Measurements from ENCODE around the gene CHMP2A. TPM values are rescaled to one million over a fixed set of nuclear protein-coding genes. Genes with fewer than 3 reads are reported as not detected.

The CHMP2A gene
- 100 to 1,000 TPM in 2 of 4 donors, 10 to 100 TPM in 2; 79.2 to 115 (median 101) TPM for total RNA-seq

DNA sequence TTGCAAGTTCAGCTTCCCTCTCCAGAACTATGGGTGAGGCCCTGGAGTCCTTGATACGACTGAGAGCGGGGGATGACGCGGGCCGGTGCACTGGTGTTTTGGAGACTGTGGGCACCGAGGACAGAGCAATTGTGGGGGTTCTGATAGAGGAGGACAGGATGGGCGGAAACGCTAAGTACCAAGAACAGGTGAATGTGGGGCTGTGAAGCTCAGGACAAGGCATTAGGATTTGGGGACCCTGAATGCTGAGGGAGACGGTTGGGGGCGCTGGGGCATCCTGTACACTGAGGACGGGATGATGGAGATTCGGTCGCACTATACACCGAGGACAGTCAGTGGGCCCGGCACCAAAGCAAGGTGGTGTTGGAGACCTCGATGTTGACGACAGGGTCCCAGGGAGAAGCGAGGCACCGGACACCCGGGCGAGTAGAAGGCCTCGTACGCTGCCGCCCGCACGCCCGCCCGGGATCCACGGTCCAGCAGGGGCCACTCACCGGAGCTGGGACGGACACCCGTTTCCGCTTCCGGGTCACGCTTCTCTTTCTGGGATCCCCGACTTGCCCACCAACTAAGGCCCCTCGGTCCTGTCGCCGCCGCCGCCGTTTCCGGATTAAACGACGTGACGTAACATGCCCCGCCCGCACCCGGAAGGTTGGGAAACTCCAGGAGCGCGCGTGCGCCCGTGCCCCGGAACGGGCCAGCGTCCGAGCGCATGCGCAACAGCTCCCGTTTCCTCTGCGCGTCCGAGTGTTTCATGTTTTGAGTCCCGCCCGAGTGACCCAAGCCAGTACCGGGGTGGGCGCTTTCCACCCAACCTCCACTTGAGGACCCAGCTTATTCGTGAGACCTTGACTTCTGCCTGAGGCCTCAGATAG is at the start of gene CHMP2A:
TSS of gene CHMP2A (minus strand) at position 612 of the 875 bp plus-strand sequence. CDS start 893 bp downstream, outside the sequence.
- Histone ChIP-seq H3K9me3 (no peaks in the 10 kb centered on the region), H3K4me3 (peak within 1 kb of the TSS; percentile 67 to 79 (median 74)), H3K36me3 (peaks cover 0 to 50% (median 0%) of the 10 kb centered on the region in 3 donors), H3K27ac (peak within 1 kb of the TSS; percentile 89 to 100 (median 90)), H3K4me1 (peaks cover 0 to 41% (median 23%) of the 10 kb centered on the region in 4 donors), H3K27me3 (no peaks in the 10 kb centered on the region)
- peak; percentile 98 to 99 (median 99) for DNase-seq
- TF ChIP-seq POLR2A (IDR thresholded peaks at IDR 0.05): peak; percentile 76 to 78
- TF ChIP-seq, protein P1, sequence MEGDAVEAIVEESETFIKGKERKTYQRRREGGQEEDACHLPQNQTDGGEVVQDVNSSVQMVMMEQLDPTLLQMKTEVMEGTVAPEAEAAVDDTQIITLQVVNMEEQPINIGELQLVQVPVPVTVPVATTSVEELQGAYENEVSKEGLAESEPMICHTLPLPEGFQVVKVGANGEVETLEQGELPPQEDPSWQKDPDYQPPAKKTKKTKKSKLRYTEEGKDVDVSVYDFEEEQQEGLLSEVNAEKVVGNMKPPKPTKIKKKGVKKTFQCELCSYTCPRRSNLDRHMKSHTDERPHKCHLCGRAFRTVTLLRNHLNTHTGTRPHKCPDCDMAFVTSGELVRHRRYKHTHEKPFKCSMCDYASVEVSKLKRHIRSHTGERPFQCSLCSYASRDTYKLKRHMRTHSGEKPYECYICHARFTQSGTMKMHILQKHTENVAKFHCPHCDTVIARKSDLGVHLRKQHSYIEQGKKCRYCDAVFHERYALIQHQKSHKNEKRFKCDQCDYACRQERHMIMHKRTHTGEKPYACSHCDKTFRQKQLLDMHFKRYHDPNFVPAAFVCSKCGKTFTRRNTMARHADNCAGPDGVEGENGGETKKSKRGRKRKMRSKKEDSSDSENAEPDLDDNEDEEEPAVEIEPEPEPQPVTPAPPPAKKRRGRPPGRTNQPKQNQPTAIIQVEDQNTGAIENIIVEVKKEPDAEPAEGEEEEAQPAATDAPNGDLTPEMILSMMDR (IDR thresholded peaks at IDR 0.05): no peak

DNA sequence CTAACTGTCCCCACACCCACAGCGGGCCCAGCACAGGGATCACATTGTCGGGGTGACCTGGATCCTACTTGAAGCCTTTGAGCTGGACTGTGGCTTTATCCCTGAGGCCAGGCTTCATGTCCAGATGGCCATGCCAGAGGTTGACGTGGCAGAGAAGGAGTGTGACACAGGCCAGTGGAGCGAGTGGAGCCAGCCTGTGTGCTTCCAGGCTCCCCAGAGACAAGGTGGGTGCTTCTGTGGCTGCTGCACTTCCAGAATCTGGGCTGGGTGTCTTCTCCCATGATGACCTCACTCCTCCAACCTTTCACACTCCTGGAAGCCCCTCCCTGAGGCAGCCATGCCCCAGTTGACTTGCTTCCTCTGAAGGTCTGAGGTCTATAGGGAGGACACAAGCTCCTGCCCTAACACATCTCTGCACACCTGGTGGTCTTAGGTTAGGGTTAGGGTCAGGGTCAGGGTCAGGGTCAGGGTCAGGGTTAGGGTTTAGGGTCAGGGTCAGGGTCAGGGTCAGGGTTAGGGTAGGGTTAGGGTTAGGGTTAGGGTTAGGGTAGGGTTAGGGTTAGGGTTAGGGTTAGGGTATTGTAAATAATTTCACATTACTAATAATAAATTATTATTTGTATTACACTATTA is 31.3 kb upstream of the CHMP2A start:
- H3K27me3 ChIP-seq: no peaks in the 10 kb centered on the region
- no peak for TF ChIP-seq POLR2A (IDR thresholded peaks at IDR 0.05)
- TF ChIP-seq, protein P1 (IDR thresholded peaks at IDR 0.05): no peak
- no peak overlapping the region for H3K4me3 ChIP-seq
- H3K27ac ChIP-seq: no peak overlapping the region
- no peak for DNase-seq
- H3K36me3 ChIP-seq: peaks cover 0 to 21% (median 0%) of the 10 kb centered on the region in 3 donors
- peaks cover 0 to 1% (median 0%) of the 10 kb centered on the region in 4 donors for H3K4me1 ChIP-seq
- no peaks in the 10 kb centered on the region for H3K9me3 ChIP-seq

DNA sequence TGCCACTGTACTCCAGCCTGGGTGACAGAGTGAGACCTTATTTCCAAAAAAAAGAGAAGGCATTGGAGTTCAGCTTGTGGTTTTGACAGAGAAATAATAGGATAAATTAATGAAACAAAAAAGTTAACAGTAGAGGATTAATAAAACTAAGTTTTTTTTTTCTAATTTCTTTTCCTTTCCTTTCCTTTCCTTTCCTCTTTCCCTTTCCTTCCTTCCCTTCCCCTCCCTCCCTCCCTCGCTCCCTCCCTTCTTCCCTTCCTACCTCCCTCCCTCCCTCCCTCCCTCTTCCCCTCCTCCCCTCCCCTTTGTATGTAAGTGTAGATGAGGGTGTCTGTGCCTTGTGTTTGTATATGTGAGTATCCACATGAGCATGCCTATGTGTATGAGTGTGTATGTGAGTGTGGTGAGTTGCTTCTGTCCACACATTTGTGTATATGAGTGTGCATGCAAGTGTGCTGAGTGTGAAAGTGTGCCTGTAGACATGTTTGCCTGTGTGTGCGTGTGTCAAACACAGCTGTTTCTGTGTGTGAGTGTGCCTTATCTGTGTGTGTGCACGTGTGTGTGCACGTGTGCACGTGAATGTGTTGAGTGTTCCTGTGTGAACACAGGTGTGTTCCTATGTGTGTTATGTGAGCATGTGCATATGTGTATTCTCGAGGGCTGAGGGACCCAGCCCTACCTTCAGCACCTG is 30.7 kb upstream of the CHMP2A start:
- TF ChIP-seq, protein P1 (IDR thresholded peaks at IDR 0.05): no peak
- TF ChIP-seq POLR2A (IDR thresholded peaks at IDR 0.05): no peak

DNA sequence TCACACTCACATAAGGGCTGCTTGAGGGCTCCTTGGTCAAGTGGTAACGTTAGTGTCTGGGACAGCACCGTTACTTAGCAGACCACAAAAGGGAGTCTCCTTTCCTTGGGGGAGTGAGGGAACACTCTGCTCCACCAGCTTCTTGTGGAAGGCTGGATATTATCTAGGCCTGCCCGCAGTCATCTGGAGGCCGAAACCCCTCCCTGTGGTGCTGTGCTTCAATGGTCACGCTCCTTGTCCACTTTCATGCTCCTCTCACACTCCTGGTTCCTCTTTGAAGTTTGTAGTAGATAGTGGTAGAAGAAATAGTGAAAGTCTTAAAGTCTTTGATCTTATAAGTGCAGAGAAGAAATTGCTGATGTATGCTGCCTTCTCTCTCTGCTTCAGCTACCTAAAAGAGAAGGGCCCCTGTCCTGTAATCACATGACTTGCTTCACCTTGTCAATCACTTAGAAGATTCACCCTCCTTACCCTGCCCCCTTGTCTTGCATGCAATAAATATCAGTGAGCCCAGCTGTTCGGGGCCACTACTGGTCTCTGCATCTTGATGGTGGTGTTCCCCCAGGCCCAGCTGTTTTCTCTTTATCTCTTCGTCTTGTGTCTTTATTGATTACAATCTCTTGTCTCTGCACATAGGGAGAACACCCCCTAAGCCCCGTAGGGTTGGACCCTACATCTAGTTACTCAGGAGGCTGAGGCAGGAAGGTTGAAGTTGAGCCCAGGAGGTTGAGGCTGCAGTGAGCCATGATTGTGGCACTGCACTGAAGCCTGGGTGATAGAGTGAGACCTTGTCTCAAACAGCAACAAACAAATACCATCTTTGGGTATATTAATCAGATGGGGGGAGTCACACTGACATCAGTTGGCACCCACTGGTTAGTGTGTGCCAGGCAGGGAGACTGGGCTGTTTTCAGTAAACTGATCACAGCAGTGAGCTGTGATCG is 29.9 kb upstream of the CHMP2A start:
- H3K36me3 ChIP-seq: peaks cover 0 to 22% (median 0%) of the 10 kb centered on the region in 3 donors
- H3K4me1 ChIP-seq: peaks cover 0 to 5% (median 3%) of the 10 kb centered on the region in 4 donors
- no peak overlapping the region for H3K4me3 ChIP-seq
- TF ChIP-seq, protein P1 (IDR thresholded peaks at IDR 0.05): no peak
- TF ChIP-seq POLR2A (IDR thresholded peaks at IDR 0.05): no peak
- no peak overlapping the region for H3K27ac ChIP-seq
- no peaks in the 10 kb centered on the region for H3K27me3 ChIP-seq
- H3K9me3 ChIP-seq: no peaks in the 10 kb centered on the region
- no peak for DNase-seq

More for the DNA sequence above, 30.7 kb upstream of the CHMP2A start:
- Histone ChIP-seq H3K4me3 (no peak overlapping the region), H3K27me3 (no peaks in the 10 kb centered on the region), H3K27ac (no peak overlapping the region), H3K4me1 (peaks cover 0 to 5% (median 3%) of the 10 kb centered on the region in 4 donors), H3K36me3 (peaks cover 0 to 22% (median 0%) of the 10 kb centered on the region in 3 donors), H3K9me3 (no peaks in the 10 kb centered on the region)
- DNase-seq: no peak
